ENCODE data around the gene NELL2.

The NELL2 gene

DNA sequence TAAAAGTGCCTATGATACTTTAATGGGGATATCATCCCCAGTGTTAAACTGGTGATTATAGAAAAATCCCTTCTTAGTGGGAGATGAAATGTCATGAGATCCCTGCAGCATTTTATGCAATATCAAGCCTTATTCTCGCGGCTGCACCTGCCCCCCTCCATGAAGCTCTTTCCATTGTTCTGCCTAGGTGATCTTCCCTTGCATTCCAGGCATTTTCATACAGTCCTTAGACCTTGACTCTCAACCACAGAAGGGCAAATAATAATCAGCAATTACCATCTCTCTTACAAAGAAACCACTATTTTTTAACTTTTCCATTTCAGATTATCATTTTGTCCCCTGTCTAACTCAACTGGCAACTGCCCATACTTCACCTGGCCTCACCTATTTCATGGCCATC, 352.3 kb downstream of the NELL2 start:
- no peak for FAIRE-seq

DNA sequence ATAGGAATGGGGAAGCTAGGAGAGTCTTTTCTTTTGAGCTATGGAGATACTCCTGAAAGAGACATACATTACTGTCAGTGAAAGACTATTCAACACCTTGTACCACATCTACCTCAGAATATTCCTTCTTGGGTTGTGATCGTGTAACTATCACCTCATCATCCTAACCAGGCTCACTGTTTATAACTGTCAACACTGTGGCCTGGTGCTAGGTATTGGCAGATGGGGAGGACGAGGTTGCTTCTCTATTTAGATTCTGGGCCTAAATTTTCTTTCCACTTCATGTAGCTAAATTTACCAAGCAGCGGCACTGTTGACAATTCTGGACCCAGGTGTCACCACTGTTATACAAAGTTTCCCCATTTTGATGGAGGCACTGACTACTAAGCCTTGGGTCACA, 354.4 kb downstream of the NELL2 start:
- FAIRE-seq: no peak

DNA sequence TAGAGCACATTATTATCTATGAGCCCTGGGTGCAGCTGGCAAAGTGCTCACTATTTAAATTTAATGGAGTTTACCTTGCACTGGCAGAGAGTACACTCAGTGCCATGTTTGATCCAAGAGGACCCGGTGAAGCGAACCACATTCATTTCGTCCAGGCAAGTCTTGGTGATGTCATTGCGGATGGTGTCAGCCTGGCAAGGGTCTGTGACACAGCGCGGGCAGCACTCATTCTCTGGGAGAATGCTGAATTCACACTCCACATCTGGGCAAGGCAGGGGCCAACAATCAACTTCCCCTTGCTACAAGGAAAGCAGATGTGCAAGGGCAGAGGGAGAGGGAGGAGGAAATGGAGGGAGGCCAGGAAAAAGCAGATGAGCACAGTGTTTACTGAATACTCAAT, 356.2 kb downstream of the NELL2 start:
- FAIRE-seq: no peak

DNA sequence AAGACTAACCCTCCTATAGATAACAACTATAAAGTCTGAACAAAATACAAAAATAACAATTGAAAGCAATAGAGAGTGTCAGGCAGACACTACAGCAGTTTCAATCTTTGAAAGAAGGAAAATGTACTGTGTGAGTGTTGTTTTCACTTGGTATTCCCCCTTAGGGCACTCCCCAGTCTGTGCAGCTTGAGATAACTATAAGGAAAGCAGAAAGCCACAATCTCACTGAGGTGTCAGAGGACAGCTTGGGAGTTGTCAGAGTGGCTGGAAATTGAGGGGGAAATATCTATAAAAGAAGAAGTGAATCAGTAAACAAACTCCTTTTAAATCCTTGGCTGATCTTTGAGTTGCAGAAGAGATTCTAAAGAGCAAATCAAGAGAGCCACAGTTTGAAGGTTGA, 364.8 kb downstream of the NELL2 start:
- FAIRE-seq: no peak

DNA sequence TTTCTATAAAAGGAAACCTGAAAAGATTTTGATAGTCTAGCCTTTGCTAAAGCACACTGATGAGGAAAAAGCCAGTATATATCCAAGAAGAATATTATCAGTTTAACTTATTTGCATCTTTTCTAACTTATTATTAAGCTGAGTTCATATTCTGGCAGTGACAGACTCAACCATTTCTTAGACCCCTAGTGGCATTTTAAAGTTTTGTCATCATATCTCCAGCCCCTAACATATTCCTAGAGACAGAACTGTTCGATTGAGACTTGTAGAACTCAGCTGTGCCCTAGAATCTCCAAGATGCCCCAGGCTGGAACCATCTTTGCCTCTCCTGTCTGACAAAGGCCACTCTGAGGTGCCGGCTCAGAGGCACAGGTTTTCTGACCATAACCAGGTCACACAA, 365.6 kb downstream of the NELL2 start:
- no peak for FAIRE-seq

DNA sequence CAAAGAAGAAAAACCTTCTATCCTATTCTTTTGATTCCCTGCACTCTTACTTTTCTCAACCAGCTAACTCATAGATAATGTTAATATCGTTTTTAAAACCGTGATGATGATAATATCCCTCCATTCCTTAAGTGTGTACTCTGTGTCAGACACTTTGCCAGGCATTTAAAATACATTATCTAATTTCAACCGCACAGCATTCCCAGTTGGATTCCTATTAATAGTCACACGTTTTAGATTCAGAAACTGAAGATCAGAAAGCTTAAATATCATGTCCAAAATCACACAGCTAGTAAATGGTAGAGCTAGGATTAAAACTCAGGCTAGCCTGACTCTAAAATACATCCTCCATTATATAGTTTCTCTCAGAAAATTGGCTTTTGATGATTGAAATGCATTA, 366.0 kb downstream of the NELL2 start:
- no peak for FAIRE-seq

DNA sequence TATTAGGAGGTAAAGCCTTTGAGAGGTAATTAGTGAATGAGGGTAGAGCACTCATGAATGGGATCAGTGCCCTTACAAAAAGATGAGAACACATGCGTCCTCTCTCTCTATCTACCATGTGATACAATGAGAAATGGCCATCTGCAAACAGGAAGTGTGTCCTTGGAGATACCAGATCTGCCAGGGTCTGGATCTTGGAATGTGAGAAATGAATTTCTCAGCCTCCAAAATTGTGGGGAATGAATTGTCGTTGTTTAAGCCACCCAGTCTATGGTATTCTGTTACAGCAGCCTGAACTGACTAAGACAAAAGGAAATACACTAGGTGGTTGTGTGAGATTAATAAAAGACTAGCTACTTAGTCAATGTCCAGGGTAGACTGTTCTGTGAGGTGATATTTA, 366.6 kb downstream of the NELL2 start:
- FAIRE-seq: no peak

DNA sequence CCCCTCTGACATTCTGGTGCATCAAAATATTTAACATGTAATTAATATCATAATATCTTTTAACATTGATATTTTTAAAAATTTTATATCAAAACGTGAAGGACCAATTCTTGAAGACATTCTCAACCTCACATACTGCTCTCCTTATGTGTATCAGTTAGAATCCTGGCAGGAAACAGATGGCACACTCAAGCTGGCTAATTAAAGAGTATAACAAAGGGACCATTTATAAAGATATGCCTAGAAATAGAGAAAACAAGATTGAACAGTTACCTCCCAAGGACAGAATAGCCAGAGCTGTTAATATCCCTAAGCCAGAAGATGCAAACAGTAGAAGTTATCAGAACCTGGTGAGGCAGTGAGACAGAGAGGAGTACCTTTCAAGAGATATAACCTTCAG, 368.7 kb downstream of the NELL2 start:
- no peak for FAIRE-seq

DNA sequence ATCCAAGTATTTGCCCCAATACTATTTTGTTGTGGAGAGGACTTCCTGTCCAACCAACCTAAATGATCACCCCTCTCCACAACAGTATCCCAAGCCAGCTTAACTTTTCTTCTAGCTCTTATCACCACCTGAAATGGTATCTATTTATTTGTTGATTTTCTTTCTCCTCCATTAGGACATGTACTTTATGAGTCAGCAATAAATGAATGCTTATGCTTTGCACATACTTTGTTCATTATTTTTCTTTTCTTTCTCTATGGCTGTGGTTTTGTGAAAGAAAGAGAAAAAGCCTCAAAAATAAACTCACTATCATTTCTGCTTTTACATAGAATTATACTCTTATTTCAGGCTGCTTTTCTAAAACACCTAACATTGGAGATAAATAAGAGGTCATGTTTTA, 371.3 kb downstream of the NELL2 start:
- FAIRE-seq: no peak

DNA sequence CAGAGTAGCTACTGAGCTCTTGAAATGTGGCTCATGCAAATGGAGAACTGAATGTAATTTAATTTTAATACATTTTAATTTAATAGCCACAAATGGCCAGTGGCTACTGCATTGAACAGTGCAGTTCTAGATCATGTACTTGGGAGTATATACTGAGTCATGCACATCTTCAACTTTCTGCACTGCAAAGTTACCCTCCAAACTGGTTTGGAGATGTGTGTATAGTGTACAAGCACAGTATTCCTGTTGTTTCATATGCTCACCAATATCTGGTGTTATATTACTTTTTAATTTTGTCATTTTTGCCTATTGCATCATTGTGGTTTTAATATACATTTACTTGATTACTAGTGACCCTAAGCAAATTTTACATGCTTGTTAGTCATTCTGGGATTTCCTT, 372.8 kb downstream of the NELL2 start:
- no peak for FAIRE-seq

DNA sequence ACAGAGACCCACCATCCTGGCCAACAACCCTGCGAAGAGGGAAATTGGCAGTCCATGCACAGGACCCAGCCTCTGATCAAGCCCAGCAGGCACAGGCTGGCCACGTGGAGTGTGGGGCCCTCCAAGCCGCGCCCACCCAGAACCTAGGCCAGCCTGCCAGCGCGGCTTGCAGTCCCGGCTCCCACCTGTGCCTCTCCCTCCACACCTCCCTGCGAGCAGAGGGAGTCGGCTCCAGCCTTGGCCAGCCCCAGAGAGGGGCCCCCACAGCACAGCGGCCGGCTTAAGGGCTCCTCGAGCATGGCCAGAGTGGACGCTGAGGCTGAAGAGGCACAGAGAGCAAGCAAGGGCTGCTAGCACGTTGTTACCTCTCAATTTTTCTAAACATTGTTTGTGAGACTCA, 373.4 kb downstream of the NELL2 start:
- FAIRE-seq: no peak

DNA sequence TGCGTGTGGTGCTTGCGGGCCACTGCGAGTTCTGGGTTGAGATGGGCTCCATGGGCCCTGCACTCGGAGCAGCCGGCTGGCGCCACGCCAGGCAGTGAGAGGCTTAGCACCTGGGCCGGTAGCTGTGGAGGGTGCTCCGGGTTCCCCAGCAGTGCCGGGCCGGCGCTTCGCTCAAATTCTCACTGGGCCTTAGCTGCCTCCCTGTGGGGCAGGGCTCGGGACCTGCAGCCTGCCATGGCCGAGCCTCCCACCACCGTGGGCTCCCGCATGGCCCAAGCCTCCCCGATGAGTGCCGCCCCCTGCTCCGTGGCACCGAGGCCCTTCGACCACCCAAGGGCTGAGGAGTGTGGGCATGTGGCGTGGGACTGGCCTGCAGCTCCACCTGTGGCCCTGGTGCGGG, 375.7 kb downstream of the NELL2 start:
- FAIRE-seq: no peak

DNA sequence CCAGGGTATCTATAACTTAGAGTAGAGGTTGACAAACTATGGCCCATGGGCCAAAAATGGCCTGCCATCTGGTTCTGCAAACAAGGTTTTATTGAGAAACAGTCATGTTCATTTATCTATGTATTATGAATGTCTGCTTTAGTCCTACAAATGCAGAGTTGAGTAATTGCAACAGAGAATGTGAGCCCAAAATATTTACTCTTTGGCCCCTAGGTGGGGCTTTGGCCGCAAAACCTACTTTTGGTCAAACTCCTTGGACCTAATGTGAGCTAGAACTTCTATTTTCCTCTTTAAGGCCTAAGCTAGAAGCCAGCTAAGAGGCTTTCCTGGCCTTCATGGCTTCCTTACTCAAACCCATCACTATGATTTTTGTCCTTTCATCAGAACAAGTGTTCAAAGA, 379.1 kb downstream of the NELL2 start:
- no peak for FAIRE-seq

DNA sequence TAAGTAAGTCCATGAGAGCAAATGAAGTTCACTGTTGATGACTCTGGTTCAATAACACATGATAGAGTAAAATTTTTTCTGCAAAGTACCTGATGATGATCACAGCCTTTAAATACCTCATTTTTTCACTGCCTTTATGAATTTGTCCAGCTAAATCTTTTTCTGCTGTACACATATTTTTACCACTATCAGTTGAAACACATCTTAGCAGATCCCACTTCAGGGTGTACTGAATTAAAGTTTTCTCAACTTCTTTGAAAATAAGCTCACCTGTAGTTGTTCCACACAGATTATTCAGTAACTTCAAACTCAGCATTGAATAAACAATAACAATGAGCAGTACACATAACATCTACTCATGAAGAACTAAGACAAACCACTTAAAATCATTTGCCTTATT, 385.9 kb downstream of the NELL2 start:
- no peak for FAIRE-seq

DNA sequence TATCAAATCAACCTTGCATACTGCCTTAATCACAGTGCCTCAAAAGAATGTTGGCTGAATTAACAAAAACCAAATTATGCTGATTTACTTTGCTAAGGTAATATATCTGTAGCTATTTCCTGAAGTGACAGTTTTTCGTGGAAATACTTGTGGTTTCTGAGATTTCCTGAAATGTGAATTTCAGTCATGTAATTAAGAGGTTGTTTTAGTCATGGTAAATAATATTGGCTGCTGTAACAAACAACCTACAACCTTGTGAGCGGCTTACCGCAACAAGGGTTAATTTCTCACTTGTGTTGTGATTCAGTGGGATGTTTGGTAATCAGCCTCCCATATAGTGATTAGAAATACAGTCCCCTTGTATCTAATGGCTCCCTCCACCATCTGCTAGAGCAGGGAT, 387.9 kb downstream of the NELL2 start:
- FAIRE-seq: no peak

DNA sequence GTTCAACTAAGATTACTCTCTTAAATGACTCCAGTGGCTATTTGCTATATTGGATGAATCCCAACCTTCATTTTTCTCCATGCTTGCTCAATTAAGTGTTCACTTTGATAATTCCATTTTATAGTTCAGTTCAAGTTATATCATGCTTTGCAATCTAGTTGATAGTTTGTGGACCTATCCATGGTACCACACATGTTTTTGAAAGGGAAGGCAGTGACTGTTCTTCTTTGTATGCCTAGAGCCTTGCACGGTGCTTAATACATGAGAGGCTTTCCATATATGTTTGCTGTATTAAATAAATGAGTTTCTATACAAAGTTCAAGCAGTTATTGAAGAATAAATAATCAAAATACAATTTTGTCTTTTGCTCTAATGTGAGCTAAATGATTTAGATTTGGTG, 391.3 kb downstream of the NELL2 start:
- FAIRE-seq: no peak

DNA sequence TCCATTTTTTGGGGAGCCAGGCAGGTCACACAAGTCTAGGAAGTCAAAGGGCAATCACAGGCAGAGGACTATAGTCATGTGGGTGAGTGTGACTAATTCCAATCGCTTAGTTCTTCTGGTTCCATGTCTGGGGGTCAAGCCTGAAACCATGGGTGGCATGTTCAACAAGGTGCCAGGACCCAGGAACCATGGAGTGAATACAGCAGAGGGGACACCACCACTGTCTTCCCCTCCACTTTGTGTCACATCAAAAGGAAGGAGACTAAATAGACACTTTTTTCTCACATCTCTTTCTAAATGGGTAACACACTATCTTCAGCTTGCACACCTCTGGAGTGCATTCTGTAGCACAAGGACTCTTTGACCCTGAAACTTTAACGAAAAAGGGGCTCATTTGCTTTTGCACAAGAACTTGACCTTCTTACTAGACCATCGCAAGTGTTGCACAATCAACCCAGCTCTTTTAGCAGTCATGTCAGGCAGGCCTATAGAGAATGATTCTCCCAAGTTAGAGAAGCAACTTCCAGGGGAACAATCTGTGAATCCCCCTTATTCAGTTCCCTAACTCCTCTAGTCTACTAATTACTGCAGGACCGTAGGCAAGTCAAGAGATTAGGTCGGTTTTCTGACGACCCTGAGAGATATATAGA, 398.7 kb downstream of the NELL2 start:
- no peak for FAIRE-seq

DNA sequence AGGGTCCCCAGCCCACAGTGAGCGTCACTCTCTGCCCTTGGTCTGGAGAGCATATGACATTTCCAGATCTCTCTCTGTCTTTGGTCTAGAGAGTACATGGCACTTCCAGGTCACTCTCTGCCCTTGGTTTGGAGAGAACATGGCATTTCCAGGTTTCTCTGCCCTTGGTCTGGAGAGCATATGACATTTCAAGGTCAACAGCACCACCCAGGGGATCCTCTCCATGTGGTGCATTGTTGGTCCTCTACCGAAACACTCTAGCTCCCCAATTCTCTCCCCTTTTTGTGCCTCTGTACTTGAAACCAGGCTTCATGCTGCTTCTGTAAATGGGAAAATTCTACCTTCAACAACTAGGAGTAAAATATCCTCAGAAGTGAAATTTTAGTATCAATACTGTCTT, 399.4 kb downstream of the NELL2 start:
- FAIRE-seq: no peak

DNA sequence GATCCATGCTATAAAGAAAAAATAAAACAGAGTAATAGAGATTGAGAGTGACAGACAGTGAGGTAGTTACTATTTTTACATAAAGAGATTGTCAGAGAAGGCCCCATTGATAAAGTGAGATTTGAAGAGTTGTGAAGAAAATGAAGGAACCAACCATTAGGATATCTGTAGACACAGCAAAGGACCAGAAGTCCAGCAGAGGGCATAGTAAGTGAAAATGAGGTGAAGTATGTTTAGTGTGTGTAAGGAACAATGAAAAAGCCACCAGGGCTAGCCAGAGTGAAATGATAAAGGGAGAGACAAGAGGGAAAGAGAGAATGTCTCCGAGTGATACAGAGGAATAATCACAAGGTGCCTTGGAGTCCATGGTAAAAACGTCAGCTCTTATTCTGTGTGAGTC, 411.0 kb downstream of the NELL2 start:
- no peak for FAIRE-seq

DNA sequence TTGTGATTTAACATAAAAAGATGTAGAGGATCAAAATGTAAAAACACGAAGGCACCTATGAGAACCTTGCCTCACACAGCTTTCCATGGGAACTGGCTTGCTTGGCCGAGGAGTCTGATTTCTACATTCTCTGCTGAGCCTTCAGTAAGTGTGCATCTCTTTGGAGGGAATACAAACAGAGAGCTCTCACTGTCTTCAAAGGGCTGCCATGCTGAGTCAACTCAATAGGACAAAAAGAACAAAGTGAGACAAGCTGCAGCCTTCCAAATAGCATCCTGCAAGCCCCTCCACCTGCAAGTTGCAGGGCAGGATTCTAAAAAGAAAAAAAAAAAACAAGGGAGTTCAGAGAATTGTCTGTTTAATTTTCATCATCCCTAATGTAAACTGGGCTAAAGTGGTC, 411.9 kb downstream of the NELL2 start:
- FAIRE-seq: no peak

DNA sequence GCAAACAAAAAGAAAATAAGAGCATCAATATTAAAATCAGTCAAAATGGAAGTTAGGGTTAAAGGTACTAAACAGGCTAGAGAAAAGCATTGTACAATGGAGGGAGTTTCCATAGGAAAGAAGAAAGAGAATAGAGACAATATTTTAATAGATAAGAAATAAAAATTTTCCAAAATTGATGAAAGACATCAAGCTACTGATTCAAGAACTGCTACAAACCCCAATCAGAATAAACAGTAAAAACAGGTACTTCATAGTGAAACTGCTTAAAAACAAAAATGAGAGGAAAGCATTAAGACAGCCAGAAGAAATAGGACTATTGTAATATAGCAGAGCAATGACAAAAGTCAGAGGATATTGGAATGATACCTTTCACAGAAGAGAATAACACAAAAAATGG, 413.4 kb downstream of the NELL2 start:
- no peak for FAIRE-seq

DNA sequence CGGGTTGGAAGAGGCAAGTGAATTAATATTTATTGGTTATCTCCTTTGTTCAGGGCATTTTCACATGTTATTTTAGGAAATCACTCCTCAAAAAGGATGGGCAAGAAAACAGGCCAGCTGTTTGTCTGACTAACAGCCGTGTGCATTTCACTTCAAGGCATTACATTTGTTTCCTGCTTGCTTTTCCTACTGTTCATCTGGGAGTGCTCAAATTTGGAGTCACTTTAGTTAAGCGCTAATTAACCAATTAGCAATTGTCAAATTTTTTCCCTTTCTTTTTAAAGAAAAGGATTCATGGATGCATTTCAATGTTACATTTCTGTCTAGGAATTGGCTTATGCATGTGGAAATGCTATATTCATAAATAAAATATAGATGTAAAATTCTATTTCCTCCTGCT, 415.9 kb downstream of the NELL2 start:
- FAIRE-seq: no peak

DNA sequence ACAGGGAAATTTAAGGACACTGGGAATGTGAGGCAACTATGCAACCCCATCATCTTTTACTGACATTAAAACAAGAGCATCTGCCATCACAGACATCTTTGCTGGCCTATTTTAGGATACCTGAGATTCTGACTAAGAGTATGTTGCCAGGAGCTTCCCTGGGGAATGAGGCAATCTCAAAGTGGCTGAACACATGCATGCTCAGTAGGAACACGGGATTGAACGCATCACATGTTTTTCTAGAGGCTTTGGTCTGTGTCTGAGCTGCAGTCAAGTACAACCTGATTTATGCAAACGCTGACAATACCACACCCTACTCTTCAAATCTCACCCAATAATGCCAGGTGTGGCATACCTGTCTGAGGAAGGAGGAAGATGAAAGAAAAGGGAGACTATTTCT, 416.5 kb downstream of the NELL2 start:
- FAIRE-seq: no peak

Data from islet of Langerhans (tissue), 1 donor.